ENCODE data around the gene KRTAP19-1.

KRTAP19-1 gene

GRCh38 chr21:30480145-30480544, at the start of gene KRTAP19-1:
KRTAP19-1 (minus strand) TSS chr21:30480367; CDS start chr21:30480317, 50 bp downstream.
- Histone ChIP-seq H3F3A (ENCODE audit: insufficient read depth) (no peaks in the 10 kb centered on the region), H4K20me1 (ENCODE audit: low read depth, low read length) (no peaks in the 10 kb centered on the region), H3K36me3 (ENCODE audit: low read length) (no peaks in the 10 kb centered on the region)

GRCh38 chr21:30518876-30519275, 38.7 kb upstream of the KRTAP19-1 start:
- Histone ChIP-seq H3K36me3 (ENCODE audit: low read length) (no peaks in the 10 kb centered on the region), H3K27ac (ENCODE audit: low read depth, low read length) (no peak overlapping the region), H3F3A (ENCODE audit: insufficient read depth) (no peaks in the 10 kb centered on the region), H3K4me2 (ENCODE audit: low read depth, low read length, poor library complexity, severe bottlenecking) (no peak overlapping the region), H4K20me1 (ENCODE audit: low read depth, low read length) (no peaks in the 10 kb centered on the region), H3K9me3 (ENCODE audit: insufficient read depth, low read length) (no peaks in the 10 kb centered on the region), H2AFZ (ENCODE audit: low read depth, low read length, severe bottlenecking) (no peak overlapping the region), H3K4me3 (ENCODE audit: insufficient read depth, low read length, poor library complexity, severe bottlenecking) (no peak overlapping the region), H3K9me2 (replicated peaks; ENCODE audit: insufficient read depth, low read length) (no peaks in the 10 kb centered on the region), H3K79me2 (ENCODE audit: insufficient read depth, low read length) (no peaks in the 10 kb centered on the region), H3K27me3 (ENCODE audit: low read length) (no peaks in the 10 kb centered on the region), H3K9ac (ENCODE audit: low read length) (no peak overlapping the region)
- TF ChIP-seq EZH2phosphoT487 (conservative IDR thresholded peaks at IDR 0.05; ENCODE audit: low read length): no peak
- TF ChIP-seq, protein P1, sequence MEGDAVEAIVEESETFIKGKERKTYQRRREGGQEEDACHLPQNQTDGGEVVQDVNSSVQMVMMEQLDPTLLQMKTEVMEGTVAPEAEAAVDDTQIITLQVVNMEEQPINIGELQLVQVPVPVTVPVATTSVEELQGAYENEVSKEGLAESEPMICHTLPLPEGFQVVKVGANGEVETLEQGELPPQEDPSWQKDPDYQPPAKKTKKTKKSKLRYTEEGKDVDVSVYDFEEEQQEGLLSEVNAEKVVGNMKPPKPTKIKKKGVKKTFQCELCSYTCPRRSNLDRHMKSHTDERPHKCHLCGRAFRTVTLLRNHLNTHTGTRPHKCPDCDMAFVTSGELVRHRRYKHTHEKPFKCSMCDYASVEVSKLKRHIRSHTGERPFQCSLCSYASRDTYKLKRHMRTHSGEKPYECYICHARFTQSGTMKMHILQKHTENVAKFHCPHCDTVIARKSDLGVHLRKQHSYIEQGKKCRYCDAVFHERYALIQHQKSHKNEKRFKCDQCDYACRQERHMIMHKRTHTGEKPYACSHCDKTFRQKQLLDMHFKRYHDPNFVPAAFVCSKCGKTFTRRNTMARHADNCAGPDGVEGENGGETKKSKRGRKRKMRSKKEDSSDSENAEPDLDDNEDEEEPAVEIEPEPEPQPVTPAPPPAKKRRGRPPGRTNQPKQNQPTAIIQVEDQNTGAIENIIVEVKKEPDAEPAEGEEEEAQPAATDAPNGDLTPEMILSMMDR (IDR thresholded peaks at IDR 0.05; ENCODE audit: insufficient read depth, low read length, poor library complexity, severe bottlenecking): no peak

More at GRCh38 chr21:30480145-30480544, at the start of gene KRTAP19-1:
- no peaks in the 10 kb centered on the region for H3K27me3 ChIP-seq (ENCODE audit: low read length)
- H3K79me2 ChIP-seq (ENCODE audit: insufficient read depth, low read length): no peaks in the 10 kb centered on the region
- H3K9me2 ChIP-seq (replicated peaks; ENCODE audit: insufficient read depth, low read length): no peaks in the 10 kb centered on the region
- TF ChIP-seq, protein P1 (IDR thresholded peaks at IDR 0.05; ENCODE audit: insufficient read depth, low read length, poor library complexity, severe bottlenecking): no peak
- TF ChIP-seq EZH2phosphoT487 (conservative IDR thresholded peaks at IDR 0.05; ENCODE audit: low read length): no peak
- H2AFZ ChIP-seq (ENCODE audit: low read depth, low read length, severe bottlenecking): no peak within 1 kb of the TSS
- no peak within 1 kb of the TSS for H3K4me3 ChIP-seq (ENCODE audit: insufficient read depth, low read length, poor library complexity, severe bottlenecking)
- no peak within 1 kb of the TSS for H3K4me2 ChIP-seq (ENCODE audit: low read depth, low read length, poor library complexity, severe bottlenecking)
- H3K27ac ChIP-seq (ENCODE audit: low read depth, low read length): no peak within 1 kb of the TSS
- H3K9ac ChIP-seq (ENCODE audit: low read length): no peak within 1 kb of the TSS
- H3K9me3 ChIP-seq (ENCODE audit: insufficient read depth, low read length): no peaks in the 10 kb centered on the region

DNA sequence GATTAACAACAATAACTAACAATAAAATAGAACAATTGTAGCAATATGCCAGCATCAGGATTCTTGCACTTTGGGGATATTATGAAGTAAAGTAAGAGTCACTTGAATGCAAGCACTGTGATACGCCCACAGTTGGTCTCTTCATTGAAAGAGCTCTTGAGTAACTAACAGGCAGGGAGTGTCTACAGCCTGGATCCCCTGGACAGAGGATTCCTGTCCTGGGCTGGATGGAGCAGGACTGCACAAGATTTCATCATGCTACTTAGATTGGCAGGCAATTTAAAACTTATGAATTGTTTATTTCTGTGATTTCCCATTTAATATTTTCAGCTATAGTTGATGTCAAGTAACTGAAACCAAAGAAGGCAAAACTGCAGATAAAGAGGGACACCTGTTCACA, 35.5 kb upstream of the KRTAP19-1 start:
- Histone ChIP-seq H3K4me3 (ENCODE audit: insufficient read depth, low read length, poor library complexity, severe bottlenecking) (no peak overlapping the region), H3F3A (ENCODE audit: insufficient read depth) (no peaks in the 10 kb centered on the region), H3K4me2 (ENCODE audit: low read depth, low read length, poor library complexity, severe bottlenecking) (no peak overlapping the region), H3K9me3 (ENCODE audit: insufficient read depth, low read length) (no peaks in the 10 kb centered on the region), H3K36me3 (ENCODE audit: low read length) (no peaks in the 10 kb centered on the region), H2AFZ (ENCODE audit: low read depth, low read length, severe bottlenecking) (no peak overlapping the region), H3K79me2 (ENCODE audit: insufficient read depth, low read length) (no peaks in the 10 kb centered on the region), H3K27ac (ENCODE audit: low read depth, low read length) (no peak overlapping the region), H3K9ac (ENCODE audit: low read length) (no peak overlapping the region), H4K20me1 (ENCODE audit: low read depth, low read length) (no peaks in the 10 kb centered on the region), H3K9me2 (replicated peaks; ENCODE audit: insufficient read depth, low read length) (no peaks in the 10 kb centered on the region), H3K27me3 (ENCODE audit: low read length) (no peaks in the 10 kb centered on the region)
- no peak for TF ChIP-seq EZH2phosphoT487 (conservative IDR thresholded peaks at IDR 0.05; ENCODE audit: low read length)
- TF ChIP-seq, protein P1 (IDR thresholded peaks at IDR 0.05; ENCODE audit: insufficient read depth, low read length, poor library complexity, severe bottlenecking): no peak

Measured in SU-DHL-6 (cell line).